HL-60 (cell line): ENCODE measurements around the gene ARHGAP33.
"Not testable (repeated sequence)": the region's sequence is repeated elsewhere in the genome, so short reads cannot be mapped to it uniquely, and the experiment has no call there.

ENCODE experiments used
- GABPA ChIP-seq: IDR thresholded peaks from 2 replicates; pipeline ENCODE4 v1.6.1; 2012; ENCODE audit warnings: low read depth
- POLR2AphosphoS5 ChIP-seq: IDR thresholded peaks from 2 replicates; pipeline ENCODE4 v1.6.1; 2012; ENCODE audit warnings: low read depth
- SPI1 ChIP-seq: IDR thresholded peaks from 2 replicates; pipeline ENCODE4 v1.6.1; 2012; ENCODE audit warnings: low read depth, mild to moderate bottlenecking, borderline replicate concordance
- TF ChIP-seq, protein P1 (sequence below): IDR thresholded peaks from one replicate; pipeline ENCODE4 v1.5.1; 2011; ENCODE audit warnings: low read length, control low read depth, inconsistent platforms; ENCODE audit not compliant: insufficient read depth
- TF ChIP-seq, protein P2 (sequence below): IDR thresholded peaks from 2 replicates; pipeline ENCODE4 v1.6.1; 2012; ENCODE audit warnings: low read depth; ENCODE audit not compliant: insufficient replicate concordance

DNA sequence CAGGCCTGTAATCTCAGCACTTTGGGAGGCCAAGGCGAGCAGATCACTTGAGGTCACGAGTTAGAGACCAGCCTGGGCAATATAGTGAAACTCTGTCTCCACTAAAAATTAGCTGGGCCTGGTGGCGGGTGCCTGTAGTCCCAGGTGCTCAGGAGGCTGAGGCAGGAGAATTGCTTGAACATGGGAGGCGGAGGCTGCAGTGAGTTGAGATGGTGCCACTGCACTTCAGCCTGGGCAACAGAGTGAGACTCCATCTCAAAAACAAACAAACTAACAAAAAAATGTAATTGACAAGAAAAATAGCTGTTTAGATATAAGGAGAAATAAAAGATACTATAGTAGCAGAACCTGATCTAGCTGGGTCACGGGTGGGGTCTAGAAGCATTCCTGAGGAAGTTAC, 3.0 kb upstream of the ARHGAP33 start:
- TF ChIP-seq, protein P1, sequence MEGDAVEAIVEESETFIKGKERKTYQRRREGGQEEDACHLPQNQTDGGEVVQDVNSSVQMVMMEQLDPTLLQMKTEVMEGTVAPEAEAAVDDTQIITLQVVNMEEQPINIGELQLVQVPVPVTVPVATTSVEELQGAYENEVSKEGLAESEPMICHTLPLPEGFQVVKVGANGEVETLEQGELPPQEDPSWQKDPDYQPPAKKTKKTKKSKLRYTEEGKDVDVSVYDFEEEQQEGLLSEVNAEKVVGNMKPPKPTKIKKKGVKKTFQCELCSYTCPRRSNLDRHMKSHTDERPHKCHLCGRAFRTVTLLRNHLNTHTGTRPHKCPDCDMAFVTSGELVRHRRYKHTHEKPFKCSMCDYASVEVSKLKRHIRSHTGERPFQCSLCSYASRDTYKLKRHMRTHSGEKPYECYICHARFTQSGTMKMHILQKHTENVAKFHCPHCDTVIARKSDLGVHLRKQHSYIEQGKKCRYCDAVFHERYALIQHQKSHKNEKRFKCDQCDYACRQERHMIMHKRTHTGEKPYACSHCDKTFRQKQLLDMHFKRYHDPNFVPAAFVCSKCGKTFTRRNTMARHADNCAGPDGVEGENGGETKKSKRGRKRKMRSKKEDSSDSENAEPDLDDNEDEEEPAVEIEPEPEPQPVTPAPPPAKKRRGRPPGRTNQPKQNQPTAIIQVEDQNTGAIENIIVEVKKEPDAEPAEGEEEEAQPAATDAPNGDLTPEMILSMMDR: not testable (repeated sequence)
- TF ChIP-seq POLR2AphosphoS5, GABPA, SPI1: not testable (repeated sequence)
- TF ChIP-seq, protein P2, sequence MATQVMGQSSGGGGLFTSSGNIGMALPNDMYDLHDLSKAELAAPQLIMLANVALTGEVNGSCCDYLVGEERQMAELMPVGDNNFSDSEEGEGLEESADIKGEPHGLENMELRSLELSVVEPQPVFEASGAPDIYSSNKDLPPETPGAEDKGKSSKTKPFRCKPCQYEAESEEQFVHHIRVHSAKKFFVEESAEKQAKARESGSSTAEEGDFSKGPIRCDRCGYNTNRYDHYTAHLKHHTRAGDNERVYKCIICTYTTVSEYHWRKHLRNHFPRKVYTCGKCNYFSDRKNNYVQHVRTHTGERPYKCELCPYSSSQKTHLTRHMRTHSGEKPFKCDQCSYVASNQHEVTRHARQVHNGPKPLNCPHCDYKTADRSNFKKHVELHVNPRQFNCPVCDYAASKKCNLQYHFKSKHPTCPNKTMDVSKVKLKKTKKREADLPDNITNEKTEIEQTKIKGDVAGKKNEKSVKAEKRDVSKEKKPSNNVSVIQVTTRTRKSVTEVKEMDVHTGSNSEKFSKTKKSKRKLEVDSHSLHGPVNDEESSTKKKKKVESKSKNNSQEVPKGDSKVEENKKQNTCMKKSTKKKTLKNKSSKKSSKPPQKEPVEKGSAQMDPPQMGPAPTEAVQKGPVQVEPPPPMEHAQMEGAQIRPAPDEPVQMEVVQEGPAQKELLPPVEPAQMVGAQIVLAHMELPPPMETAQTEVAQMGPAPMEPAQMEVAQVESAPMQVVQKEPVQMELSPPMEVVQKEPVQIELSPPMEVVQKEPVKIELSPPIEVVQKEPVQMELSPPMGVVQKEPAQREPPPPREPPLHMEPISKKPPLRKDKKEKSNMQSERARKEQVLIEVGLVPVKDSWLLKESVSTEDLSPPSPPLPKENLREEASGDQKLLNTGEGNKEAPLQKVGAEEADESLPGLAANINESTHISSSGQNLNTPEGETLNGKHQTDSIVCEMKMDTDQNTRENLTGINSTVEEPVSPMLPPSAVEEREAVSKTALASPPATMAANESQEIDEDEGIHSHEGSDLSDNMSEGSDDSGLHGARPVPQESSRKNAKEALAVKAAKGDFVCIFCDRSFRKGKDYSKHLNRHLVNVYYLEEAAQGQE: not testable (repeated sequence)
